DND-41 (cell line): ENCODE data around the gene OXCT1.

Source experiments
- EZH2 ChIP-seq: IDR thresholded peaks from 3 replicates; pipeline ENCODE4 v1.6.1; 2012; ENCODE audit warnings: borderline replicate concordance, low read depth, mild to moderate bottlenecking, moderate library complexity, low read length, inconsistent platforms; ENCODE audit not compliant: severe bottlenecking
- TF ChIP-seq, protein P1 (sequence below): IDR thresholded peaks from 2 replicates; pipeline ENCODE4 v1.5.1; 2012; ENCODE audit warnings: borderline replicate concordance, low read length, moderate library complexity, mild to moderate bottlenecking; ENCODE audit not compliant: poor library complexity, severe bottlenecking; ENCODE audit errors: extremely low read depth

DNA sequence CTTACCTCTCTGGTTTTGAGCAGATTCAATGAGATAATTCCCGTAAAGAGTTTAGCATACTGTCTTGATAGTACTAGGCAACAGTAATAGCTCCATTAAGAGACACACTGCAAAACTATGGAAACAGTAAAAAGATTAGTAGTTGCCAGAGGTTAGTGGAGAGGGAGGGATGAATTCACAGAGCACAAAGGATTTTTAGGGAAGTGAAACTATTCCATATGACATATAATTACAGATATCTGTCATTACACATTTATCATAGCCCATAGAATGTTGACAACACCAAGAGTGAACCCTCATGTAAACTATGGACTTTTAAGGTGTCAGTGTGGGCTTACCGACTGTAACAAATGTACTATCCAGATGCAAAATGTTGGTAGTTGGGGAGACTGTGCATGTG lies 183.5 kb downstream of the OXCT1 start:
- TF ChIP-seq, protein P1, sequence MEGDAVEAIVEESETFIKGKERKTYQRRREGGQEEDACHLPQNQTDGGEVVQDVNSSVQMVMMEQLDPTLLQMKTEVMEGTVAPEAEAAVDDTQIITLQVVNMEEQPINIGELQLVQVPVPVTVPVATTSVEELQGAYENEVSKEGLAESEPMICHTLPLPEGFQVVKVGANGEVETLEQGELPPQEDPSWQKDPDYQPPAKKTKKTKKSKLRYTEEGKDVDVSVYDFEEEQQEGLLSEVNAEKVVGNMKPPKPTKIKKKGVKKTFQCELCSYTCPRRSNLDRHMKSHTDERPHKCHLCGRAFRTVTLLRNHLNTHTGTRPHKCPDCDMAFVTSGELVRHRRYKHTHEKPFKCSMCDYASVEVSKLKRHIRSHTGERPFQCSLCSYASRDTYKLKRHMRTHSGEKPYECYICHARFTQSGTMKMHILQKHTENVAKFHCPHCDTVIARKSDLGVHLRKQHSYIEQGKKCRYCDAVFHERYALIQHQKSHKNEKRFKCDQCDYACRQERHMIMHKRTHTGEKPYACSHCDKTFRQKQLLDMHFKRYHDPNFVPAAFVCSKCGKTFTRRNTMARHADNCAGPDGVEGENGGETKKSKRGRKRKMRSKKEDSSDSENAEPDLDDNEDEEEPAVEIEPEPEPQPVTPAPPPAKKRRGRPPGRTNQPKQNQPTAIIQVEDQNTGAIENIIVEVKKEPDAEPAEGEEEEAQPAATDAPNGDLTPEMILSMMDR = no peak
- no peak for TF ChIP-seq EZH2
